AG08395 (cell line): Measurements from ENCODE around the gene BBS10.
A peak's percentile ranks its signal among the peaks of the same experiment; 100 is the strongest.
"Not testable (repeated sequence)": the region's sequence is repeated elsewhere in the genome, so short reads cannot be mapped to it uniquely, and the experiment has no call there.

Source experiments
- DNase-seq: peaks from one replicate; pipeline ENCODE4 v3.0.0; 2012; ENCODE audit warnings: mixed read lengths, low spot score

BBS10 gene

DNA sequence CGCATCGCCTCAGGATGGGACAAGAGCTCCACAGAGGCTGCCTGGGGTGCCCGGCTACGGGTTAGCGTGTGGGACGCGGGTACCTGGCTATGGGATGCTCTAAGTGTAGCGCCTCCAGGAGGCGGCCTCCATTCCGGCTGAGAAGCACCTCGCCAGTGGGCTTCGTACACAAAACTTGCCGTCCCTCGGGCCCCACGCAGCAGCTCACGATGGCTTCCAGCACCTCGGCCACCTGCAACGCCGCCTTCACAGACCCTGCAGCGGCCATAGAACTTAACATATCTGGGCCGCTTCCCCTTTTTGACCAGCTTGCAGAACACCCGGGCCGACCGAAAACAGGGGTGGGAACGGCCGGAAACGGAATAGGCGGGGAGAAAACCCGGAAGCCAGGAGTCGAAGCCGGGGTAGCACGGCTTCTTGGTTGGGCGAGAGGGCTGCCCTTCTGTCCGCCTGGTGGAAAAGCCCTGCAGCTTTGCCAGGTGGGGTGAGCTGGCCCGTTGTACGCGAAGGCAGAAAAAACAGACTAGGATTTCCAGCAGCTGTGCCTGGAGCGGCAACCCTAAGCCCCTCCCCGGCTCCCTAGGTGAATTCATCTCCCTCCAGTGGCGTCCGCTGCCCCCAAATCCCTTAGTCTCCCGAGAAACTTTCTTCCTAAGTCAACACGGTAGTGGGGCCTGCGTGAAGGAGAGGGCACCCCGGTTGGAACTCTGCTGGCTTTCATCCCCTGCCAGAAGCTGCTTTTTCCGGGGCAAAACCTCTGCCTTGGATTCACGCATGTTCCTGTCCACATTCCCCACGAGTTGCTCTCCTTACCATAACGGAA lies at the start of gene BBS10:
BBS10 (minus strand) TSS at position 337 of the 823 bp plus-strand sequence; CDS start at position 280, 57 bp downstream.
- DNase-seq = peak; percentile 95

- no peak for DNase-seq
These were observed 43.2 kb upstream of the BBS10 start for GRCh38 chr12:76391461-76391860.

GRCh38 chr12:76387614-76388013 lies 39.4 kb upstream of the BBS10 start:
- DNase-seq = no peak

GRCh38 chr12:76384560-76384959 lies 36.3 kb upstream of the BBS10 start:
- no peak for DNase-seq

- DNase-seq = no peak
These were observed 35.8 kb upstream of the BBS10 start for GRCh38 chr12:76383988-76384387.

- no peak for DNase-seq
These were observed 31.0 kb upstream of the BBS10 start for GRCh38 chr12:76379261-76379660.

- DNase-seq = not testable (repeated sequence)
These were observed 28.7 kb upstream of the BBS10 start for GRCh38 chr12:76376876-76377275.

- DNase-seq = no peak
These were observed 27.7 kb upstream of the BBS10 start for GRCh38 chr12:76375939-76376338.

DNA sequence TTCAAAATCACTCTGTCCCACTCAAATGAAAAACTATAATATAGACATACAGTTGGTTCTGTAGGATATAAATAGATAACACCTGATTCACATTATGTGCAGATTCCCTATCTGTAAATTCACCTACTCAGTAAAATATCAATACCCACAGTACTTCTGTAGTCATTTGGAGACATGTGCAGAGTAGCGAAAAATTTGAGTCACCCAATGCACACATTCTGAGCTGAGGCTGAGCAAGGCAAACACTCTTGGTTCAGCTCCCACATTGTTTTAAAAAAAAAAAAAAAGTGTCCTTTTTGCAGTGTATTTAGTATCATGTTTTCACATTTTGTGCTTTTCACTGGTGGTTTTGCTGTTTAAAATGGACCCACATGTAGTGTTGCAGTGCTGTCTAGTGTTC lies 27.3 kb upstream of the BBS10 start:
- no peak for DNase-seq

DNA sequence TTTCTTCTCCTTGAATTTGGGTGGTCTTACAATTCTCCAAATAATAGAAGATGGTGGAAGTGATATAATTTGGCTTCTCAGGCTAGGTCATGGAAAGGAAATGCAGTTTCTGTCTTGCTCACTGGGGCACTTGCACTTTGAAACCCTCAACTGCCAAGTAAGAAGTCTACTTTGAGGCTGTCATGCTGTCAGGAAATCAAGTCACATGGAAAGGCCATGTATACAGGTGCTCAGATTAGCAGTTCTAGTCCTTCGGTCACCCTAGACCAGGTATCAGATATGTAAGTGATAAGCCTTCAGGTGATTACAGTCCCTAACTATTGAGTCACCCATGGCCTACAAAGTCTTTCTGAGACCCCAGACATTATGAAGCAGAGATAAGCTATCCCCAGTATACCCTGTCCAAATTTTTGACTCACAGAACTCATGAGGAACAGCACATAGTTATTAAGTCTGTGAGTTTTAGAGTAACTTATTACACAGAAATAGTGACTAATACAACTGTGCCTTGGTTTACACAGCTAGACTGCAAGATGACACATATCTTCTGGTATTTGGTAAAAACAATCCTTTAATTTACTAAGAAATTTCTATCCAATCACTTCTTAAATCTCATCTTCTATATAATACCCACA lies 26.3 kb upstream of the BBS10 start:
- no peak for DNase-seq

DNA sequence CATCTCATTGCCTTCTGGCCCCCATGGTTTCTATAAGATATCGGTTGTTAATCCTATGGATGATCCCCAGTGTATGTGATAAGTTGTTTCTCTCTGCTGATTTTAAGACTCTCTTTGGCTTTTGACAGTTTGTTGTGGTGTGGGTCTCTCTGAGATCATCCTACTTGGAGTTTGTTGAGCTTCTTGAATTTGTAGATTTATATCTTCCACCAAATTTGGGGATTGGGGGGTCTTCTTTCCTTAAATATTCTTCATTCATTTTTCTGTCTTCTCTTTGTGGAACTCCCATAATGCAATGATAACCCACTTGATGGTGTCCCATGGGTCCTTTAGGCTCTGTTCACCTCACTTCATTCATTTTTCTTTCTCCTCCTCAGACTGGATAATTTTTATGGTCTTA lies 20.0 kb upstream of the BBS10 start:
- DNase-seq = no peak

GRCh38 chr12:76366163-76366562 lies 17.9 kb upstream of the BBS10 start:
- DNase-seq = no peak

GRCh38 chr12:76364131-76364530 lies 15.9 kb upstream of the BBS10 start:
- not testable (repeated sequence) for DNase-seq

DNA sequence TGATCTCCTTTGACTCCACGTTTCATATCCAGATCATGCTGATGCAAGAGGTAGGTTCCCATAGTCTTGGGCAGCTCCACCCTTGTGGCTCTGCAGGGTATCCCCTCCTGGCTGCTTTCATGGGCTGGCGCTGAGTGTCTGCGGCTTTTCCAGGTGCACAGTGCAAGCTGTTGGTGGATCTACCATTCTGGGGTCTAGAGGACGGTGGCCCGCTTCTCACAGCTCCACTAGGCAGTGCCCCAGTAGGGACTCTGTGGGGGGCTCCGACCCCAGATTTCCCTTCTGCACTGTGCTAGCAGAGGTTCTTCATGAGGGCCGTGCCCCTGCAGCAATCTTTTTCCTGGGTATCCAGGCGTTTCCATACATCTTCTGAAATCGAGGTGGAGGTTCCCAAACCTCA lies 12.1 kb upstream of the BBS10 start:
- DNase-seq = no peak

DNA sequence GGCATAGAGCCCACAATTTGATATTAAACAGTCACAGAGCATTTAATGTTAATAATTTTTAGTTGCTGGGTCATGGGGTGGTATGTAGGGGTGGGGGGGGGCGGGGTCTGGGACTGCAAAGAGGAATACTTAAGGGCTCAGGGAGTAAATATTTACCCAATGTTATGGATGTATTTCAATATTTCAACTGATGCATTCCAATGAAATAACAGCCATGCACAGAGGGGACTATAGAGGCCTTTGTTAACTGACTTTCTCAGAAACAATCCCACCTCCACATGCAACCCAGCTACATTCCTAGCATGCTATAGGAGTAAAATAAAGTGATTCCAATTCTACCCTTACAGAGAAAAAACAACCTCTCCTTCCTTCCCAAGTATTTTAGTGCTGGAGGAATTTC lies 7.9 kb upstream of the BBS10 start:
- DNase-seq = no peak

GRCh38 chr12:76346798-76347420 lies 1.3 kb downstream of the BBS10 start:
- peak; percentile 54 for DNase-seq

GRCh38 chr12:76346236-76346635 lies 2.0 kb downstream of the BBS10 start:
- no peak for DNase-seq

- no peak for DNase-seq
These were observed 2.6 kb downstream of the BBS10 start for GRCh38 chr12:76345569-76345968.

DNA sequence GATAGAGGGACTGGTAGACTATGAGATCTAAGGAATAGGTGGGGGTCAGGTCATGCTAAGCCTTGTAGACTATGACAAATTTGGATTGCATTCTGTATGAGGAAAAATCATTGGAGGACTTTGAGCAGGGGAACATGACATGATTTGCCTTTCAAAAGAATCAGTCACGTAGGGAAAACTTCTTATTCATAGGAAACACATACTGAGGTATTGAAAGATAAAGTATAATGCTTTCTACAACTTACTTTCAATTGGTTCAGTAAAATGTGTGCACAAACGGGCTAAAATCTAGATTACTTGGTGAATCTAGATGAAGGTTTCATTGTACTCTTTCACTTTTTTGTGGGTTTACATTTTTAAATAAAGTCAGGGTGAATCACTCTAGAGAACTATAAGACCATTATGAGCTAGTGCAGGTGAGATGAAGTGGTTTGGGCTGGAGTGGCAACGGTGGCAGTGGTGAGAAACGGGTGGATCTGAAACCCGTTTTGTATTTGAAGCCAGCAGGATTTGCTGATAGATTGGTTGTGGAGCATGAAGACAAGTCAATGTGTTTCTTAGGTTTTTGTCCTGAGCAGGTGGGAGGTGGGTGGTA lies 6.7 kb downstream of the BBS10 start:
- no peak for DNase-seq

- DNase-seq = no peak
These were observed 7.4 kb downstream of the BBS10 start for GRCh38 chr12:76340680-76341435.

- peak; percentile 40 for DNase-seq
These were observed 10.6 kb downstream of the BBS10 start for GRCh38 chr12:76337583-76337982.

DNA sequence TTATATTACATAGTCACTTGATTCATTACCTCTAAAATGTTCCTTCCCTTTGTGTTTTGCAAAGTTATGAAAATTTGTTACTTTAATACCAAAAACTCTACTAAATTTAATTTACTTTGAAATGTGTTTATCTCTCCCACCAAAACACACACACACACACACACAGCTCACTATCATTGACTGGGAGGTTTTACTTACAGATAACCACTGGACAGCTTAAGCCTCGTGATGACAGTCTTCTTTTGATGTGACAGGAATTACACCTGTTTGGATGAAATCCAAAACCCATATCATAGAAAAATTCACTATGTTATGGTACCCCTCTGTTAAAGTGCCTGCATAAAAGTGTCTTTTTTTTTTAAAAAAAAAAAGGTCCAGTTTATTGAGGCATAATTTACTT lies 15.6 kb downstream of the BBS10 start:
- DNase-seq = no peak
